Measurements from ENCODE around the gene NPHP4.

DNA sequence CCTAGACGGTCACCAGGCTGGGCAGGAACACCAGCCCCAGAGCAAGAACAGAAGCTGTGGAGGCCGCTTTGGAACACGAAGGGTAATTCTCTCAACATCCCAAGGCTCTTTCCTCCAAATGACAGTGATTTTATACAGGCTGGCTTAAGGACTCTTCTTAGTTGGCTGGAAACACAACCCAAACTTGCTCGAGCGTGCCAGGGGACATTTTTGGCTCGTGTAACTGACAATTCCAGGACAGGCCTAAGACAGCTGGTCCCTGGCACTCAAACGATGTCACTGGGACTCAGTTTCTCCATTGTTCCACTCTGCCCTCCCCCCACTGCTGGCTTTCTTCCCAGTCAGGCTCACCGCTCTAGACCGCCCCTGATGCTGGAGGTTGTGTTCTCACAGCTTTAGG lies 164.7 kb downstream of the NPHP4 start:
- TF ChIP-seq, protein P1, sequence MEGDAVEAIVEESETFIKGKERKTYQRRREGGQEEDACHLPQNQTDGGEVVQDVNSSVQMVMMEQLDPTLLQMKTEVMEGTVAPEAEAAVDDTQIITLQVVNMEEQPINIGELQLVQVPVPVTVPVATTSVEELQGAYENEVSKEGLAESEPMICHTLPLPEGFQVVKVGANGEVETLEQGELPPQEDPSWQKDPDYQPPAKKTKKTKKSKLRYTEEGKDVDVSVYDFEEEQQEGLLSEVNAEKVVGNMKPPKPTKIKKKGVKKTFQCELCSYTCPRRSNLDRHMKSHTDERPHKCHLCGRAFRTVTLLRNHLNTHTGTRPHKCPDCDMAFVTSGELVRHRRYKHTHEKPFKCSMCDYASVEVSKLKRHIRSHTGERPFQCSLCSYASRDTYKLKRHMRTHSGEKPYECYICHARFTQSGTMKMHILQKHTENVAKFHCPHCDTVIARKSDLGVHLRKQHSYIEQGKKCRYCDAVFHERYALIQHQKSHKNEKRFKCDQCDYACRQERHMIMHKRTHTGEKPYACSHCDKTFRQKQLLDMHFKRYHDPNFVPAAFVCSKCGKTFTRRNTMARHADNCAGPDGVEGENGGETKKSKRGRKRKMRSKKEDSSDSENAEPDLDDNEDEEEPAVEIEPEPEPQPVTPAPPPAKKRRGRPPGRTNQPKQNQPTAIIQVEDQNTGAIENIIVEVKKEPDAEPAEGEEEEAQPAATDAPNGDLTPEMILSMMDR (IDR thresholded peaks at IDR 0.05; ENCODE audit: low read depth, low read length, poor library complexity, severe bottlenecking) = no peak
- no peak for TF ChIP-seq EZH2phosphoT487 (IDR thresholded peaks at IDR 0.05; ENCODE audit: borderline replicate concordance, low read length)
